PC-9 (cell line): Measurements from ENCODE around the gene PCP2. TPM values are rescaled to one million over a fixed set of nuclear protein-coding genes. Genes with fewer than 3 reads are reported as not detected.

ENCODE experiments used
- BruUV-seq: library from RNA; stranded (reverse); fragments of 400-500 nt; replicated peaks from 2 replicates; lab custom pipeline; 2021; lab: Mats Ljungman, UMichigan
- CTCF ChIA-PET: fragments of 300-600 bp; sonication (Branson Sonifier 250); formaldehyde crosslinking; loops from one replicate; lab custom pipeline; 2022; ENCODE audit warnings: antibody characterized with exemption; lab: Charles Lee
- POLR2A ChIA-PET: fragments of 300-600 bp; sonication (Branson Sonifier 250); formaldehyde crosslinking; loops from one replicate; lab custom pipeline; 2022; ENCODE audit warnings: antibody characterized with exemption; ENCODE audit not compliant: unreplicated experiment; lab: Charles Lee
- DNase-seq, 2 experiments: peaks; one replicate each; pipeline versions ENCODE4 v3.0.0 to v3.0.0-alpha.2; 2015 to 2022; ENCODE audit warnings: mixed read lengths in 1 of 2
- H2AFZ ChIP-seq: fragments of 200-600 bp; sonication (generic); 2 replicates; pipeline ENCODE4 v1.8.1; 2017; ENCODE audit warnings: antibody characterized with exemption
- H3F3A ChIP-seq: fragments of 200-600 bp; sonication (generic); 2 replicates; pipeline ENCODE4 v1.8.1; 2017; ENCODE audit warnings: antibody characterized with exemption, mild to moderate bottlenecking, low read depth; ENCODE audit not compliant: insufficient read depth
- H3K27ac ChIP-seq: fragments of 200-600 bp; sonication (generic); 2 replicates; pipeline ENCODE4 v1.6.1; 2016; ENCODE audit warnings: mixed run types
- H3K27me3 ChIP-seq: fragments of 200-600 bp; sonication (generic); 2 replicates; pipeline ENCODE4 v1.6.1; 2016; ENCODE audit warnings: low read depth, mixed run types; ENCODE audit not compliant: insufficient read depth
- H3K36me3 ChIP-seq: fragments of 200-600 bp; sonication (generic); 2 replicates; pipeline ENCODE4 v1.6.1; 2016; ENCODE audit warnings: low read depth, mixed run types
- H3K4me1 ChIP-seq: fragments of 200-600 bp; sonication (generic); replicated peaks from 2 replicates; pipeline ENCODE4 v1.6.1; 2016; ENCODE audit warnings: mixed run types; ENCODE audit not compliant: insufficient read depth
- H3K4me2 ChIP-seq: fragments of 200-600 bp; sonication (generic); 2 replicates; pipeline ENCODE4 v1.6.1; 2017; ENCODE audit warnings: mixed run types
- H3K4me3 ChIP-seq: fragments of 200-600 bp; sonication (generic); 2 replicates; pipeline ENCODE4 v1.6.1; 2016; ENCODE audit warnings: mixed run types
- H3K79me2 ChIP-seq: fragments of 200-600 bp; sonication (generic); 2 replicates; pipeline ENCODE4 v1.6.1; 2017; ENCODE audit warnings: low read depth, mixed run types
- H3K9me2 ChIP-seq: fragments of 200-600 bp; sonication (generic); 2 replicates; pipeline ENCODE4 v1.8.1; 2017; ENCODE audit warnings: mild to moderate bottlenecking; ENCODE audit not compliant: insufficient read depth
- H3K9me3 ChIP-seq: fragments of 200-600 bp; sonication (generic); 2 replicates; pipeline ENCODE4 v1.8.1; 2016; ENCODE audit warnings: low read depth; ENCODE audit not compliant: insufficient read depth
- H4K20me1 ChIP-seq: fragments of 200-600 bp; sonication (generic); 2 replicates; pipeline ENCODE4 v1.8.1; 2017; ENCODE audit not compliant: insufficient read depth
- EZH2 ChIP-seq: fragments of 200-600 bp; sonication (generic); IDR thresholded peaks from 2 replicates; pipeline ENCODE4 v1.8.0; 2017; ENCODE audit warnings: antibody characterized with exemption, low read depth
- intact Hi-C: fragments of 100-400 bp; cut with micrococcal nuclease; formaldehyde crosslinking; loops from one replicate; pipeline ENCODE4 v1.10.0; 2022; ENCODE audit not compliant: unreplicated experiment
- total RNA-seq: library from RNA; stranded (reverse); gene quantifications from 2 replicates; pipeline ENCODE4 v1.2.3, GENCODE V29; 2021
- TF ChIP-seq, protein P1 (sequence below): fragments of 200-600 bp; sonication (generic); conservative IDR thresholded peaks from 2 replicates; pipeline ENCODE4 v1.6.1; 2017; ENCODE audit warnings: mixed run types, antibody characterized with exemption, mild to moderate bottlenecking, moderate library complexity

Gene PCP2
- total RNA-seq, 1 experiment from 2014 or later: 0.92 TPM

DNA sequence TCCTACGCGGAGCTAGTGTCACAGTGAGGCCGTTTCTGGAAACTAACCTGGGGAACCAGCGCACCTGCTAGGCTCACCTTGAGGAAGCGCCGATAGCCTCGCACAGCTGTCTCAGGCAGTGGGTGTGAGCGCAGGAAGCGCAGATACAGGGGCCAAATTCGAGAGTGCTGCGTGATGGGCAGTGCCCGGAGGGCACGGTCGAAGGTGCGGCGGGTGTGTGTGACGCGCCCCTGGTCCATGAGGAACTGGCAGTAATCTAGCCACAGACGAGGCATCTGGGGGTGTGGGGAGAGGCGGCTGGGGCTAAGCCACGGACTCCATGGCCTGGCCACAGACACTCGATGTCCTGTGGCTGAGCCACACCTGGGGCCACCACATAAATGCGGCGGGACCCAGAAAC, 6.4 kb downstream of the PCP2 start:
- H3K4me3 ChIP-seq: no peak overlapping the region
- DNase-seq: no peak
- peaks cover 62% of the 10 kb centered on the region for H3K79me2 ChIP-seq
- peaks cover 4% of the 10 kb centered on the region; the same call in 1 of the 2 replicates for H3K36me3 ChIP-seq
- H3K4me1 ChIP-seq: peaks cover 18% of the 10 kb centered on the region
- ChIA-PET POLR2A (interaction anchor here (0.5 kb wide), 1 partner anchor 17 kb away, joined by 4 read pairs; no protein-coding TSS in a partner anchor), CTCF (no interaction called here)
- no peaks in the 10 kb centered on the region for H3K27me3 ChIP-seq
- H3K4me2 ChIP-seq: no peak overlapping the region
- TF ChIP-seq EZH2: no peak
- TF ChIP-seq, protein P1, sequence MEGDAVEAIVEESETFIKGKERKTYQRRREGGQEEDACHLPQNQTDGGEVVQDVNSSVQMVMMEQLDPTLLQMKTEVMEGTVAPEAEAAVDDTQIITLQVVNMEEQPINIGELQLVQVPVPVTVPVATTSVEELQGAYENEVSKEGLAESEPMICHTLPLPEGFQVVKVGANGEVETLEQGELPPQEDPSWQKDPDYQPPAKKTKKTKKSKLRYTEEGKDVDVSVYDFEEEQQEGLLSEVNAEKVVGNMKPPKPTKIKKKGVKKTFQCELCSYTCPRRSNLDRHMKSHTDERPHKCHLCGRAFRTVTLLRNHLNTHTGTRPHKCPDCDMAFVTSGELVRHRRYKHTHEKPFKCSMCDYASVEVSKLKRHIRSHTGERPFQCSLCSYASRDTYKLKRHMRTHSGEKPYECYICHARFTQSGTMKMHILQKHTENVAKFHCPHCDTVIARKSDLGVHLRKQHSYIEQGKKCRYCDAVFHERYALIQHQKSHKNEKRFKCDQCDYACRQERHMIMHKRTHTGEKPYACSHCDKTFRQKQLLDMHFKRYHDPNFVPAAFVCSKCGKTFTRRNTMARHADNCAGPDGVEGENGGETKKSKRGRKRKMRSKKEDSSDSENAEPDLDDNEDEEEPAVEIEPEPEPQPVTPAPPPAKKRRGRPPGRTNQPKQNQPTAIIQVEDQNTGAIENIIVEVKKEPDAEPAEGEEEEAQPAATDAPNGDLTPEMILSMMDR: no peak
- no peak overlapping the region for H2AFZ ChIP-seq
- no peaks in the 10 kb centered on the region for H3F3A ChIP-seq
- no TSS peak for BruUV-seq
- intact Hi-C loops: no loop called here
- no peaks in the 10 kb centered on the region for H3K9me3 ChIP-seq
- H3K9me2 ChIP-seq: no peaks in the 10 kb centered on the region
- 0 out of 2 replicates have a peak, but pooled peaks cover 10% of the 10 kb centered on the region for H4K20me1 ChIP-seq
- H3K27ac ChIP-seq: no peak overlapping the region

DNA sequence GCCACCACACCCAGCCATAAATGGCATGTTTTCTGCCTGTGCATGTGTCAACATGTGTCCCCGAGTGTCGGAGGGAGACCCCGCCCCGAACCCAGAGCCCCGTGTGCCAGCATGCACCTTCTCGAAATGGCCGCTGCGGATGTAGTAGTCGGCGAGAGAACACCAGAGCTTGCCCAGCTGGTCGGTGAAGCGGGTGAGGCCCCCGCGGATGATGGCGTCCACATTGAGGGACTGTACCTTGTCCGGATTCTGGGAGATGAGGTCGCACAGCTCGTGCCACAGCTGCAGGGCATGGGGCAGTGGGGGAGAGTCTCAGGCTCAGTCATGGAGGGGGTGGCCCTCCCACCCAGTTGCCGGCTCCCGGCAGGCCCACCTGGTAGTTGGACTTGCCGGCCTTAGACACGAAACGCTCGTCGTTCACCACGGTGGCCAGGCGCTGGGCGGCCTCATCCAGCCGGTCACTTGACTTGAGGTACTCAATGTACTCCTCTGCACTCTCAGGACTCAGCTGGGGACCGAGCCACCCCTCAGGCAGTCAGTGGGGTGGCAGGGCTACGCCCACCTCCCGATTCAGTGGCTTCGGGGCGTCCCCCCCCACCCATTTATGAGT, 7.7 kb downstream of the PCP2 start:
- Histone ChIP-seq H3K4me1 (peaks cover 15% of the 10 kb centered on the region), H3K27me3 (no peaks in the 10 kb centered on the region), H3K4me3 (no peak overlapping the region), H3K36me3 (peaks cover 10% of the 10 kb centered on the region; the same call in 1 of the 2 replicates), H3K9me3 (no peaks in the 10 kb centered on the region), H3K79me2 (peaks cover 51% of the 10 kb centered on the region), H3F3A (no peaks in the 10 kb centered on the region), H3K4me2 (no peak overlapping the region), H3K9me2 (no peaks in the 10 kb centered on the region), H3K27ac (no peak overlapping the region), H2AFZ (no peak overlapping the region), H4K20me1 (0 out of 2 replicates have a peak, but pooled peaks cover 10% of the 10 kb centered on the region)
- POLR2A ChIA-PET: no interaction called here
- TF ChIP-seq, protein P1: no peak
- TF ChIP-seq EZH2: no peak
- BruUV-seq: no TSS peak
- CTCF ChIA-PET: no interaction called here
- intact Hi-C loops: no loop called here
- DNase-seq: no peak

DNA sequence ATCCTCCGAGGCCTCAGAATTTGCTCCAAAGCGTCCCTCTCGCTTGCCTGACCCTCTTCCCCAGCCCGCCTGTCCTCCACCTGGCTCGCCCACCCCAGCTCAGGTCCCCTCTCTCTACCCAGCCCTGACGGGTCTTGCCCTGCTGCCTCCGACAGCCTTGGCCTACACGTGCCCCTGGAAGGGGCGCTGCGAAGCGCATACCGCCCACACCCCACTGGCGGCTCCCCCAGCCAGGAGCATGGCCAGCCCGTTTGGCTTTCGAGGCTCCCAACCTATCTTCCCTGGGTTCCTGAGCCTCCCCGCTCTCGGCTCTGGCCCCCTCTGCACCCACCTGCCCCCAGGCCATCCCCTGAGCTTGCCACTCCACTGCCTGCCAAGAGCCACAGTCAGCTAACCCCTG, 8.7 kb downstream of the PCP2 start:
- POLR2A ChIA-PET: no interaction called here
- CTCF ChIA-PET: no interaction called here
- TF ChIP-seq, protein P1: no peak
- TF ChIP-seq EZH2: no peak

More for the DNA sequence above, 8.7 kb downstream of the PCP2 start:
- peaks cover 6% of the 10 kb centered on the region; the same call in 1 of the 2 replicates for H3F3A ChIP-seq
- H3K27me3 ChIP-seq: no peaks in the 10 kb centered on the region
- 0 out of 2 replicates have a peak, but pooled peaks cover 10% of the 10 kb centered on the region for H4K20me1 ChIP-seq
- intact Hi-C loops: no loop called here
- H3K4me3 ChIP-seq: no peak overlapping the region
- no peaks in the 10 kb centered on the region for H3K9me2 ChIP-seq
- BruUV-seq: no TSS peak
- H3K36me3 ChIP-seq: peaks cover 10% of the 10 kb centered on the region; the same call in 1 of the 2 replicates
- no peaks in the 10 kb centered on the region for H3K9me3 ChIP-seq
- H2AFZ ChIP-seq: no peak overlapping the region
- H3K4me1 ChIP-seq: peaks cover 14% of the 10 kb centered on the region
- no peak for DNase-seq
- H3K4me2 ChIP-seq: no peak overlapping the region
- peaks cover 40% of the 10 kb centered on the region for H3K79me2 ChIP-seq
- no peak overlapping the region for H3K27ac ChIP-seq
